ENCODE results near the gene PLXNB1.

GRCh38 chr3:48422681-48423080 is 7.2 kb downstream of the PLXNB1 start:
- no peak for TF ChIP-seq CTCF (conservative IDR thresholded peaks at IDR 0.05; ENCODE audit: low read depth, low read length)
- TF ChIP-seq EZH2 (IDR thresholded peaks at IDR 0.05; ENCODE audit: borderline replicate concordance, low read depth, low read length, poor library complexity, severe bottlenecking), result no peak
